GM12874 (cell line): ENCODE measurements around the gene CBX4.

ENCODE experiments used
- CTCF ChIP-seq: IDR thresholded peaks from 2 replicates; pipeline ENCODE4 v1.5.1; 2011; ENCODE audit warnings: low read depth, mild to moderate bottlenecking, control low read depth, low read length, moderate library complexity; ENCODE audit not compliant: insufficient read depth

Gene CBX4

GRCh38 chr17:79847698-79848369 is 8.6 kb upstream of the CBX4 start:
- no peak for TF ChIP-seq CTCF

- TF ChIP-seq CTCF: no peak
Measured at GRCh38 chr17:79845601-79845949, 6.3 kb upstream of the CBX4 start.

- TF ChIP-seq CTCF: peak; percentile 93
Measured at GRCh38 chr17:79844869-79845600, 5.8 kb upstream of the CBX4 start.

- TF ChIP-seq CTCF: no peak
Measured at GRCh38 chr17:79843816-79844800, 4.9 kb upstream of the CBX4 start.

GRCh38 chr17:79843474-79843815 is 4.2 kb upstream of the CBX4 start:
- no peak for TF ChIP-seq CTCF

GRCh38 chr17:79842656-79843473 is 3.6 kb upstream of the CBX4 start:
- no peak for TF ChIP-seq CTCF

- no peak for TF ChIP-seq CTCF
Measured at GRCh38 chr17:79842136-79842655, 3.0 kb upstream of the CBX4 start.
